Thyroid gland (tissue), 4 donors: ENCODE data around the gene FAM124B.

ENCODE experiments used
- POLR2A ChIP-seq, 2 donors: fragments of 450-650 bp; IDR thresholded peaks; one replicate each; pipeline ENCODE4 v1.6.1; 2017; ENCODE audit warnings: antibody characterized with exemption in 2 of 2, mild to moderate bottlenecking in 2 of 2, moderate library complexity in 1 of 2
- TF ChIP-seq, protein P1 (sequence below), 6 experiments: fragments of 200-600 bp in 3 of 6; fragments of 450-650 bp in 3 of 6; sonication (generic) in 3 of 6; IDR thresholded peaks; one replicate each; pipeline ENCODE4 v1.5.1; 2016 to 2019; ENCODE audit warnings: antibody characterized with exemption in 6 of 6, mild to moderate bottlenecking in 2 of 6, inconsistent platforms in 1 of 6, moderate library complexity in 1 of 6

DNA sequence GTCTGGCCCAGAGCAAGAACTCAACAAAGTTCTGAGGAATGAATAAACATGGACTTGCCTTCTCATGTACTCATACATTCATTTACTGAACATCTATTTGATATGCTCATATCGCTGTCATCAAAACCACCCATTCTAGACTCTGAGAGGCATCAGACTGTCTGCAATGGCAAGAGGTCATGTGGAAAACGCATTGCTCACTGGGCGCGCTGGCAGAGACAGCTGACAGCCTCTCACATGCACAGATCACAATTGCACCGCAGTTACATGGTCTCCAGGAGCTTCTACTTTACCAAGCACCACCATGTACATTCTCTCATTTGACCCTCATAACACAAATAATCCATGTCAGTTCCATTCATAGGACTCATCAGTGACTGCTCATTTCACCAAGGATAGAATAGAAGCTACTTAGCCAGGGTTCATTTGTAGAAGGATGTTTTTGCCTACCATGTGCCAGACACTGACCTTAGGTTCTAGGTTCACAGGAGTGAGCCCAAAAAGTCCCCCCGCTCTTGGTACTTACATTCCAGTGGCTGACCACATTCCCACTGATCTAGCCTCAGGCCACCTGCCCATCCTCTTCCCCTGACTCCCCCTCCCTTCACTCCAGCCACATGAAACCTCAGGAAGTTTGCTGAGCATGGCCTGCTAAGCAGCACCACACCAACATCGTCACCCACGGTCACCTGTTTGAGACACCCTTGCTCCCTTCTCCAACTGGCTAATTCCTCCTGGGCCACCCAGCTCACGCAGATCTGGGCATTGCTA, 6.1 kb downstream of the FAM124B start:
- no peak for TF ChIP-seq POLR2A (IDR thresholded peaks at IDR 0.05)
- TF ChIP-seq, protein P1, sequence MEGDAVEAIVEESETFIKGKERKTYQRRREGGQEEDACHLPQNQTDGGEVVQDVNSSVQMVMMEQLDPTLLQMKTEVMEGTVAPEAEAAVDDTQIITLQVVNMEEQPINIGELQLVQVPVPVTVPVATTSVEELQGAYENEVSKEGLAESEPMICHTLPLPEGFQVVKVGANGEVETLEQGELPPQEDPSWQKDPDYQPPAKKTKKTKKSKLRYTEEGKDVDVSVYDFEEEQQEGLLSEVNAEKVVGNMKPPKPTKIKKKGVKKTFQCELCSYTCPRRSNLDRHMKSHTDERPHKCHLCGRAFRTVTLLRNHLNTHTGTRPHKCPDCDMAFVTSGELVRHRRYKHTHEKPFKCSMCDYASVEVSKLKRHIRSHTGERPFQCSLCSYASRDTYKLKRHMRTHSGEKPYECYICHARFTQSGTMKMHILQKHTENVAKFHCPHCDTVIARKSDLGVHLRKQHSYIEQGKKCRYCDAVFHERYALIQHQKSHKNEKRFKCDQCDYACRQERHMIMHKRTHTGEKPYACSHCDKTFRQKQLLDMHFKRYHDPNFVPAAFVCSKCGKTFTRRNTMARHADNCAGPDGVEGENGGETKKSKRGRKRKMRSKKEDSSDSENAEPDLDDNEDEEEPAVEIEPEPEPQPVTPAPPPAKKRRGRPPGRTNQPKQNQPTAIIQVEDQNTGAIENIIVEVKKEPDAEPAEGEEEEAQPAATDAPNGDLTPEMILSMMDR (IDR thresholded peaks at IDR 0.05), result no peak
